IgD-negative memory B cell (primary cell): ENCODE results near the gene WNT8A. TPM values are rescaled to one million over a fixed set of nuclear protein-coding genes. Genes with fewer than 3 reads are reported as not detected.

ENCODE experiments used
- H3K27ac Mint-ChIP-seq, 3 donors: one replicate each; pipeline ENCODE4 v1.8.0; 2020 to 2022; ENCODE audit warnings: mild to moderate bottlenecking in 3 of 3, mixed read lengths in 3 of 3, moderate library complexity in 1 of 3
- H3K27me3 Mint-ChIP-seq: one replicate; pipeline ENCODE4 v1.8.0; 2021; ENCODE audit warnings: mixed read lengths
- H3K36me3 Mint-ChIP-seq: one replicate; pipeline ENCODE4 v1.8.0; 2020; ENCODE audit warnings: mild to moderate bottlenecking, mixed read lengths
- H3K4me1 Mint-ChIP-seq, 3 donors: one replicate each; pipeline ENCODE4 v1.8.0; 2020 to 2022; ENCODE audit warnings: mixed read lengths in 3 of 3, mild to moderate bottlenecking in 1 of 3
- H3K4me3 Mint-ChIP-seq, 4 donors: one replicate each; pipeline ENCODE4 v1.8.0; 2020 to 2022; ENCODE audit warnings: mild to moderate bottlenecking in 4 of 4, mixed read lengths in 4 of 4, moderate library complexity in 3 of 4
- H3K9me3 Mint-ChIP-seq, 3 donors: one replicate each; pipeline ENCODE4 v1.8.0; 2020 to 2021; ENCODE audit warnings: mixed read lengths in 3 of 3, mild to moderate bottlenecking in 1 of 3
- polyA plus RNA-seq: library from polyadenylated mRNA; unstranded; fragments of 300-500 nt; fragmentation: Illumina TruSeq; gene quantifications from one replicate; pipeline ENCODE4 v1.2.3, GENCODE V29; 2021

Gene WNT8A
- polyA plus RNA-seq, 1 donor from 2014 or later = not detected

- Mint-ChIP-seq H3K36me3 (no peaks in the 10 kb centered on the region), H3K4me1 (peaks cover 7 to 15% (median 8%) of the 10 kb centered on the region in 3 donors), H3K27me3 (peaks cover 2% of the 10 kb centered on the region), H3K9me3 (no peaks in the 10 kb centered on the region), H3K4me3 (no peak overlapping the region), H3K27ac (no peak overlapping the region)
Measured at GRCh38 chr5:138105709-138106108, 21.9 kb downstream of the WNT8A start.

GRCh38 chr5:138107213-138107612, 23.4 kb downstream of the WNT8A start:
- Mint-ChIP-seq H3K27me3 (peaks cover 4% of the 10 kb centered on the region), H3K4me1 (peaks cover 7 to 13% (median 7%) of the 10 kb centered on the region in 3 donors), H3K9me3 (no peaks in the 10 kb centered on the region), H3K36me3 (no peaks in the 10 kb centered on the region), H3K27ac (no peak overlapping the region), H3K4me3 (no peak overlapping the region)

DNA sequence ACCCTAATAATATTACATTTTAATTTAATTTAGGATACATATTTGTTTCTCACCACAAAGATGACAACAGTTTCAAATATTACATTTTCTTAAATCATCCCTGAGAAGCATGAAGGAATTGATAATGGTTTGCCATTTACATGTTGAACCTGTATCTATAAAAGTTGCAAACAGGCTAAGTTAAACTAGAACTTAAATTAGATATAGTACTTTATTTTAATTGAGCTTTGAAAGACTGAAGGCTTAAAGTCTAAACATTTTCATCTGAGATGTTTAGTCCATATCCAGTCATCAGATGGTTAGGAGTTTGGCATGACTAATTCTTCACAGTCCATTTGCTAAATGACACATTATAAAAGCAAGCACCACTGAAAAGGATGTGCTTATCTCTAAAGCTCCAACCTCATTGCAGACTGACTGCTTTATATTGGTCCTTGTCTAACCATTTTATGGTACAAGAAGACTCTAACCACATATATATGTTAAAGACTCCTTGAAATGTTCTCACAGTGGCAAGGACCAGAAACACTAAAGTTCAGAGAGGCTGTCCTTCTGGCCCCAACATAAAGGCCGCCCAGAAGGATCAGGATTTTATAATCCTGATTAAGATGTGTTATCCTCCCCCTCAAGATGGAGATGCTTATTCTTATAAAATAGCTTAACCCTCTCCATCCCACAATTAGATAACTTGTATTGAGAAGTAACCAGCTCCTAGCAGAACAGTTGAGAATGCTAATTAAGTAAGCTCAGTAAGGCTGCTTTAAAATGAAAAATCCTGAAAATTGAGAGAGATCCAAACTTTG, 25.8 kb downstream of the WNT8A start:
- Mint-ChIP-seq H3K4me1 (no peaks in the 10 kb centered on the region), H3K4me3 (no peak overlapping the region), H3K36me3 (no peaks in the 10 kb centered on the region), H3K9me3 (no peaks in the 10 kb centered on the region), H3K27ac (peak overlapping the region in 1 of 3 donors; percentile 20), H3K27me3 (peaks cover 4% of the 10 kb centered on the region)

DNA sequence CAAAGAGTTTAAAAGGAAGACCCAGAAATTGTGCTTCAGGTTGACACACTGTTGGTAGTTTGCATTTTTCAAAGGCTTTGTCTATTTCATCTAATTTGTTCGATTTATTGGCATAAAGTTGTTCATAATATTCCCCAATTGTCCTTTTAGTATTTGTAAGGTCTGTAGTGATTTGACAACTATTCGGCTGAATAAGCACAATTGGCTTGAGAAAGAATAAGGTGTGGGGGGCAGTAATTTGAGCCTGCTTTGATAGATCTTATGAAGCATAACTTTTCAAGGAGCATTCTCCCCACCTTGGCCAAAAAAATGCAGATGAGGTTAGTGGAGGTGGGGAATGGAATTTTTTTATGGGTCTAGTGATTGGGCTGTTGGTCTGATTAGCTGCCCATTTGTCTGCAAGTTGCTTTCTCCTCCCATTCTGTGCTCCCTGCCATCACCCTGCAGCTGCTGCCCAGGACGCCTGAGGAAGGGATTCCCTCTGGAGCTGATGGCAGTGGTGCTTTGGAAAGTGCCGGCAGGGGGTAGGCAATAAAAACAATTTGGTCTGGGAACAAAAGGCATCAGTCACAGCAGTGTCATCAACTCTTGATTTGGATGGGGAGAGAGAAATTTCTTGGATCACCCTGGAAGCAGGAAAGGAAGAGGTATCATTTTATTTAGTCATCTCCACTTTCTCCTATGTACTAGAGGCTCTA, 26.6 kb downstream of the WNT8A start:
- Mint-ChIP-seq H3K9me3 (no peaks in the 10 kb centered on the region), H3K36me3 (no peaks in the 10 kb centered on the region), H3K4me3 (no peak overlapping the region), H3K27ac (no peak overlapping the region), H3K4me1 (no peaks in the 10 kb centered on the region), H3K27me3 (peaks cover 4% of the 10 kb centered on the region)

DNA sequence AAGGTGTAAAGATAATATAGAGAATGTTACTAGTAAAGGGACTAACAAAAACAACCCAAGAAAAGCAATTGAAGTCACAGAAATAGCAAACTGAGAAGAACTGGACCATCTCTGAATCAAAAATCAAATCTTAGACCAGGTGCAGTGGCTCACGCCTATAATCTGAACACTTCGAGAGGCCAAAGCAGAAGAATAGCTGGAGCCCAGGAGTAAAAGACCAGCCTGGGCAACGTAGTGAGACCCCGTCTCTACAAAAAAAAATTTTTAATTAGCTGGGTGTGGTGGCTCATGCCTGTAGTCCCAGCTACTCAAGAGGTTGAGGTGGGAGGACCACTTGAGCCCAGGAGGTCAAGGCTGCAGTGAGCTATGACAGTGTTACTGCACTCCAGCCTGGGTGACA, 27.3 kb downstream of the WNT8A start:
- no peaks in the 10 kb centered on the region for H3K9me3 Mint-ChIP-seq

DNA sequence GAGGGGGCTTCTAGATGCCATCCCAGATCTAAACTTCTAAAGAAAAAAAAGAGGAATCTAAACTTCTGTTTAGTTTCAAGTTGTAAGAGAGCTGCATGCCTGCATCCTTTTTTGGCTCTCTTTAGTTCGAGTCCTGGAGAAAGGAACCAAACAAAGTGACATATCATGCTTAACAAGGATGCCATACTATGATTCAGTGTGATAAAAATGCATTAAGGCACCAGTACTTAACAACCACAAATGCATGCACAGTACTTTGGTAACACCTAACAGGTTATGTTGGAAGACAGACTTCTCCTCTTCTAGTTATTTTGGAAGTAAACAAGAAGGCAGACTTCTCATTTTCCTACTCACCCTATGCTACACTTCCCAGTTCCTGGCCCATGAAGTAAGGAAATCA, 28.1 kb downstream of the WNT8A start:
- Mint-ChIP-seq H3K27ac (no peak overlapping the region), H3K4me1 (no peaks in the 10 kb centered on the region), H3K27me3 (peaks cover 2% of the 10 kb centered on the region), H3K4me3 (no peak overlapping the region), H3K9me3 (no peaks in the 10 kb centered on the region), H3K36me3 (no peaks in the 10 kb centered on the region)

More for the DNA sequence above, 27.3 kb downstream of the WNT8A start:
- Mint-ChIP-seq H3K4me1 (no peaks in the 10 kb centered on the region), H3K27ac (no peak overlapping the region), H3K36me3 (no peaks in the 10 kb centered on the region), H3K4me3 (no peak overlapping the region), H3K27me3 (peaks cover 2% of the 10 kb centered on the region)

DNA sequence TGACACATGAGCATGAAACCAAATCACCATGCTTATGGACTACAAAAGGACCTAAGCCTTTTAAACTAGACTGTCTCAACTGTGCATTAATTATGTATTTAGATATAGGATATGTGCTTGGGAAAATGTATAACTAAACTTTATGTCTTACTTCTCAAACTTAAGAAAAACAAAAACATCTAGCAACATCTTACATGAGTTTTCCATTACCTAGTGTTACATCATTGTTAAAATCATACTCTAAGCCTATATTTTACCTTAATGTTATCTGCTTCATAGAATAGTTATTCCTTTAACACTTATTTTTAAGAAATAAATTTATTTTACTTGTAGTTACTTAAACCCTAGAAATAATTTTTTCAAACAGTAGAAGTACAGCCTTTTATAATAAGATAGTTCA, 31.4 kb downstream of the WNT8A start:
- no peaks in the 10 kb centered on the region for H3K9me3 Mint-ChIP-seq
- H3K4me3 Mint-ChIP-seq = no peak overlapping the region
- peaks cover 2% of the 10 kb centered on the region for H3K27me3 Mint-ChIP-seq
- no peaks in the 10 kb centered on the region for H3K4me1 Mint-ChIP-seq
- H3K27ac Mint-ChIP-seq = no peak overlapping the region
- H3K36me3 Mint-ChIP-seq = no peaks in the 10 kb centered on the region

DNA sequence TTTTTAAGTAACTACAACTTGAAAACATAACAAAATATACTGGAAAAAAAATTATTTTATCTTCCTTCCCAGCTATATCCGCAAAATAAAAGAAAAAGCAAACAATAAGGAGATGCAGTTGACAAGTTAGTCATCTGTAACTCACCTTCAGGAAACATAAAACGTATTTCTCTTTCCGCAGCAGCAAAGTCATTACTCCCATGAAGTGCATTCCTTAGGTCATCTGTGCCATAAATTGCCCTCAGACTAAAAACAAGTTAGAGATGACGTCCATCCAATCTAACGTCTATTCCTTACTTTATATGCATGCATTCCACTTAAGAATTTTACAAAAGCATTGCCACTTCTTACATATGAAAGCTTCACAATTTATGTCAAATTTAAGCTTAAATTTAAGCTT, 44.5 kb downstream of the WNT8A start:
- Mint-ChIP-seq H3K27ac (no peak overlapping the region), H3K4me1 (peaks cover 0 to 2% (median under 1%) of the 10 kb centered on the region in 3 donors), H3K4me3 (no peak overlapping the region), H3K9me3 (no peaks in the 10 kb centered on the region), H3K36me3 (no peaks in the 10 kb centered on the region), H3K27me3 (peaks cover 2% of the 10 kb centered on the region)

- Mint-ChIP-seq H3K36me3 (no peaks in the 10 kb centered on the region), H3K9me3 (no peaks in the 10 kb centered on the region), H3K27ac (no peak overlapping the region), H3K27me3 (no peaks in the 10 kb centered on the region), H3K4me3 (no peak overlapping the region), H3K4me1 (peaks cover 0 to 4% (median 2%) of the 10 kb centered on the region in 3 donors)
Measured at GRCh38 chr5:138129347-138129746, 45.5 kb downstream of the WNT8A start.

DNA sequence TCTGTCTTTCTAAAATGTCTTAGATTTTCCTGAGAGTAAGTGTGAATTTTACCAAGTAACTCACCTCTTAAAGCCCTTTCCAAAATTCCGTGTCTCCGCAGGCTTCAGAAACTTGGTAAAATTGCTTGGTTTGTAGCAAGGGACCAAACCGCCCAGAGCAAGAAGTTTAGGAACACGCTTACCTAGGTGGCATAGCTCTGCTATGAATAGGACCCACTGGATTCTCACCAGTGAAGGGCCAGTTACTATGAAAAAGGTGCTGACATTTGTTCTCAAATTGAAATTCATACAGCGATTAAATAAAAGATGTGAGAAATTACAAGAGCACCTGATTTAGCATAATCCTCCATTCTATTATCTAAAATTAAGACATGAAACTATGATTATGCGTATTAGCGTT, 48.7 kb downstream of the WNT8A start:
- Mint-ChIP-seq H3K4me1 (peaks cover 0 to 4% (median 2%) of the 10 kb centered on the region in 3 donors), H3K4me3 (peak overlapping the region in 2 of 4 donors; percentile 72 to 83), H3K36me3 (no peaks in the 10 kb centered on the region), H3K27ac (no peak overlapping the region), H3K27me3 (no peaks in the 10 kb centered on the region), H3K9me3 (no peaks in the 10 kb centered on the region)

DNA sequence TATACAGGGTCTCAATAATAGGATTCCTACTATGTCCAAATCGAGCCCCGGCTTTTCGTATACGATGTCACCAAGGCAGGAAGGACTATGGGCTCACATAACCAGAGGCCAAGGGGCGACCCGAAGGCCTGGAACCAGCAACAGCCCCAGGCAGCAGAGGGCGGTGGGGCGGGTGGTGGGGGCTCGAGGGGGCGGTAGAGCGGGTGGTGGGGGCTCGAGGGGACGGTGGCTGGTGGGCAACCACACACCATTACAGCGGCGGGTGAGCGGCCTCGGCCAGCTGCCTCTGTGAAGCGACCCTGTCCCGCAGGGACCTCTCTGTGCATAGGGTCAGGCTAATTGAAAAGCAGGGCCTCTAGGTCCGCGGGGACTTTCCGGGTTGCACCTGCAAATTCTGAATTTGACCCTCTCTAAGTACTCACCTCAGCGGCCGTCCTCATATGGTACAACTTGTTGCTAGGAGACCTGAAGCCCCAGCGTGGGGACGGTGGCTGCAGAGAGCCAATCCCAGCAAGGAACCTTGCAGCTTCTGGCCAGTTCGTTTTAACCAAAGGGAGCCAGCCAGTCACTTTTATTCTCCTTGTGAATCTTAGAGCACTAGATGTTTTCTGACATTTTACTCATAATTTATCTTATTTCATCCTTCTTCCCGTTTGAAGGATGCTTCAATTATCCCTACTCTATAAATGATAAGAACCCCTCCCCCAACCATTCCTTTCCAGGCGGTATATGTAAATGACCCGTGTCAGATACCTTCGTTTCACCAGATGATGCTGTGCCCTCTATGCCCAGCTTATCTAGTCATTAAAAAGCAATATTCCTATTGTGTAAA, 55.3 kb downstream of the WNT8A start, which contains the start of gene NME5:
NME5 (minus strand) TSS at position 480 of the 832 bp plus-strand sequence. CDS start 648 bp downstream, outside the sequence.
- peaks cover 3% of the 10 kb centered on the region for H3K27me3 Mint-ChIP-seq
- peaks cover 1% of the 10 kb centered on the region for H3K36me3 Mint-ChIP-seq
- peaks cover 0 to 8% (median 2%) of the 10 kb centered on the region in 3 donors for H3K4me1 Mint-ChIP-seq
- H3K27ac Mint-ChIP-seq = no peak within 1 kb of the TSS
- peak within 1 kb of the TSS in 2 of 4 donors; percentile 65 for H3K4me3 Mint-ChIP-seq
- H3K9me3 Mint-ChIP-seq = no peaks in the 10 kb centered on the region

- Mint-ChIP-seq H3K4me1 (peaks cover 0 to 8% (median 2%) of the 10 kb centered on the region in 3 donors), H3K36me3 (peaks cover 1% of the 10 kb centered on the region), H3K27me3 (peaks cover 3% of the 10 kb centered on the region), H3K4me3 (peak overlapping the region in 1 of 4 donors; percentile 65), H3K27ac (no peak overlapping the region), H3K9me3 (no peaks in the 10 kb centered on the region)
Measured at GRCh38 chr5:138139781-138140090, 55.9 kb downstream of the WNT8A start.

- H3K9me3 Mint-ChIP-seq = no peaks in the 10 kb centered on the region
- H3K4me3 Mint-ChIP-seq = peak overlapping the region in 1 of 4 donors; percentile 9
- H3K36me3 Mint-ChIP-seq = peaks cover 1% of the 10 kb centered on the region
- peaks cover 0 to 8% (median 2%) of the 10 kb centered on the region in 3 donors for H3K4me1 Mint-ChIP-seq
- peaks cover 3% of the 10 kb centered on the region for H3K27me3 Mint-ChIP-seq
- no peak overlapping the region for H3K27ac Mint-ChIP-seq
Measured at GRCh38 chr5:138140268-138140667, 56.4 kb downstream of the WNT8A start.
